ENCODE results near the gene ZGPAT.

GRCh38 chr20:63735859-63736718 is 28.2 kb downstream of the ZGPAT start, which contains the start of gene LIME1:
- no peak for TF ChIP-seq CTCF (IDR thresholded peaks at IDR 0.05)
- peak in 1 of 3 donors; percentile 26 for TF ChIP-seq POLR2AphosphoS5 (IDR thresholded peaks at IDR 0.05)

All from transverse colon (tissue), 4 donors.